HFFc6 (cell line): Measurements from ENCODE around the gene GAS7. TPM values are rescaled to one million over a fixed set of nuclear protein-coding genes. Genes with fewer than 3 reads are reported as not detected.

ENCODE experiments used
- DNase-seq: peaks from one replicate; pipeline ENCODE4 v3.0.0-alpha.2; 2018
- H3K27ac Mint-ChIP-seq: 2 replicates; pipeline ENCODE4 v1.8.0; 2020; ENCODE audit warnings: mild to moderate bottlenecking, mixed read lengths
- H3K27me3 Mint-ChIP-seq: 2 replicates; pipeline ENCODE4 v1.8.0; 2021; ENCODE audit warnings: mild to moderate bottlenecking, moderate library complexity, mixed read lengths; ENCODE audit not compliant: insufficient read depth
- H3K36me3 Mint-ChIP-seq: 2 replicates; pipeline ENCODE4 v1.8.0; 2021; ENCODE audit warnings: low read depth, mixed read lengths
- H3K4me1 Mint-ChIP-seq: 2 replicates; pipeline ENCODE4 v1.8.0; 2020; ENCODE audit warnings: low read depth, mixed read lengths
- H3K4me3 Mint-ChIP-seq: 2 replicates; pipeline ENCODE4 v1.8.0; 2020; ENCODE audit warnings: mild to moderate bottlenecking, moderate library complexity, mixed read lengths
- H3K9me3 Mint-ChIP-seq: 2 replicates; pipeline ENCODE4 v1.8.0; 2020; ENCODE audit warnings: mild to moderate bottlenecking, mixed read lengths
- total RNA-seq, 6 experiments: library from RNA; stranded (reverse); fragmentation: NEBNext Ultra II Directional; extraction: Animal tissue kit (Norgen Biotek cat#: 25700); gene quantifications; 2 replicates in 1 of 6; 3 replicates in 5 of 6; pipeline ENCODE4 v1.2.3, GENCODE V29; 2021
- TF ChIP-seq, protein P1 (sequence below): fragments of 200-600 bp; sonication (generic); IDR thresholded peaks from 2 replicates; pipeline ENCODE4 v1.5.0; 2021; ENCODE audit warnings: antibody characterized with exemption, mild to moderate bottlenecking

The GAS7 gene
- total RNA-seq, 6 experiments from 2014 or later: 1.4 to 7.4 (median 3.1) TPM

DNA sequence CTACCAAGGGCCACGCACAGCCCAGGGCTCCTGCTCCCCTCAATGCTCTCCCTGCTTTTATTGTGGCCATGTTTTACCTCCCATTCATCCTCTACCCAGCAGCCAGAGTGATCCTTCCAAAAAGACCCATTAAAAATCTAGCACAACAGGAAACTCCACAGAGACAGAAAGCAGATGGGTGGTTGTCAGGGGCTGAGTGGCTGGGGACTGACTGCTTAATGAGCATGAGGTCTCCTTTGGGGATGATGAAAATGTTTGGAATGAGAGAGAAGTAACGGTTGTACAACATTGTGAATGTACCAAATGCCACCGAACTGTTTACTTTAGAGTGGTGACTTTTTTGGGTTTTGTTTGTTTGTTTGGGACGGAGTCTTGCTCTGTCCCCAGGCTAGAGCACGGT, 107.4 kb downstream of the GAS7 start:
- H3K4me3 Mint-ChIP-seq: no peak overlapping the region
- peak; percentile 28 for DNase-seq
- H3K27ac Mint-ChIP-seq: peak overlapping the region; percentile 46
- peaks cover 16% of the 10 kb centered on the region for H3K27me3 Mint-ChIP-seq
- H3K36me3 Mint-ChIP-seq: peaks cover 10% of the 10 kb centered on the region; the same call in 1 of the 2 replicates
- peaks cover 12% of the 10 kb centered on the region; the same call in 1 of the 2 replicates for H3K9me3 Mint-ChIP-seq
- TF ChIP-seq, protein P1, sequence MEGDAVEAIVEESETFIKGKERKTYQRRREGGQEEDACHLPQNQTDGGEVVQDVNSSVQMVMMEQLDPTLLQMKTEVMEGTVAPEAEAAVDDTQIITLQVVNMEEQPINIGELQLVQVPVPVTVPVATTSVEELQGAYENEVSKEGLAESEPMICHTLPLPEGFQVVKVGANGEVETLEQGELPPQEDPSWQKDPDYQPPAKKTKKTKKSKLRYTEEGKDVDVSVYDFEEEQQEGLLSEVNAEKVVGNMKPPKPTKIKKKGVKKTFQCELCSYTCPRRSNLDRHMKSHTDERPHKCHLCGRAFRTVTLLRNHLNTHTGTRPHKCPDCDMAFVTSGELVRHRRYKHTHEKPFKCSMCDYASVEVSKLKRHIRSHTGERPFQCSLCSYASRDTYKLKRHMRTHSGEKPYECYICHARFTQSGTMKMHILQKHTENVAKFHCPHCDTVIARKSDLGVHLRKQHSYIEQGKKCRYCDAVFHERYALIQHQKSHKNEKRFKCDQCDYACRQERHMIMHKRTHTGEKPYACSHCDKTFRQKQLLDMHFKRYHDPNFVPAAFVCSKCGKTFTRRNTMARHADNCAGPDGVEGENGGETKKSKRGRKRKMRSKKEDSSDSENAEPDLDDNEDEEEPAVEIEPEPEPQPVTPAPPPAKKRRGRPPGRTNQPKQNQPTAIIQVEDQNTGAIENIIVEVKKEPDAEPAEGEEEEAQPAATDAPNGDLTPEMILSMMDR: no peak
- H3K4me1 Mint-ChIP-seq: peaks cover 26% of the 10 kb centered on the region

DNA sequence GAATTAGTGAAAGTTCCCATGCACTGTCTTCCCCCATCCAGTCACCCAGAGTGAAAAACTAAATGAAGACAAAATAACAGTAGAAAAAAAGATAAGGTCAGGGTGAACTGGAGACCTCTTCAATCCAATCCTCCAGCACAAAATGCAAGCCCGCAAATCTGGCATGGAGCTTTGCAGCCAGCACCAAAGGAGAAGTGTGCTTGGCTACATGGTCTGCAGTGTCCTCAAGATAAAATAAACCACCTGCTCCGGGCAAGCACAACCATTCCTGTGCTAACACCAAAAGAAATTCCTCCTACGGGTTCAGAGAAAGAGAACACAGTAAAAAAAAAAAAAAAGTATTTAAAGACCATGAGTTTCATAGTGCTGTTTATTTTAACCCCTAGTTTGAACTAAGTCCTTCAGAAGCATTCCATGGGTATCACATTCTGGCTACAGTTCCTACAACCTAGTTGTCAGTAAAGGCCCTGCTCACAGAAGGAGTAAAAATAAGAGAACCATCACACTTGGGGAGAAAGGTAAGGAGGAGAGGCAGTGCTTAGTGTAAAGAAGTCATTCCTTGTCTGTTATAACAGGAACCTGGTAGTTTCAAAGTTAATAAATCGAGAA, 109.1 kb downstream of the GAS7 start:
- Mint-ChIP-seq H3K4me1 (peaks cover 21% of the 10 kb centered on the region), H3K4me3 (no peak overlapping the region), H3K36me3 (peaks cover 10% of the 10 kb centered on the region; the same call in 1 of the 2 replicates), H3K9me3 (peaks cover 12% of the 10 kb centered on the region; the same call in 1 of the 2 replicates), H3K27me3 (peaks cover 10% of the 10 kb centered on the region), H3K27ac (no peak overlapping the region)
- TF ChIP-seq, protein P1: no peak
- DNase-seq: no peak

DNA sequence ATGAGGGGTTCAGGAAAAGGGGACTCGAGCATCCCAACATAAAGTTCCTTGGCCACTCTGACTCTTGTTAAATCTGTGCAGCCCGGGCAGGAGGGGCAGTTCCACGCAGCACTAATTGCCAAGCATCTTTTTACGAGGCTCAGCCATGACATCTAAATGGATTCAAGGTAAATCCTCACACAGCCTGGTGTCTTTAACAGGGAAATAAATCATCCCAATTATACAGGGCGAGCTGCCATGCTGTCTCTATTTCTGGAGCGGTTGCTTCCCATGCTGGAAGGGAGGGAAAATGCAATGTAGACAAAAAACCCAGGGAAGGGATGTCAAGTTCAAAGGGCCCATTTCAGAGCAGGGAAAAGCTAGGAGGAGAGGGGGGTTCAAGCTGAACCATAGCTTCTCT, 110.0 kb downstream of the GAS7 start:
- Mint-ChIP-seq H3K27me3 (peaks cover 10% of the 10 kb centered on the region), H3K27ac (no peak overlapping the region), H3K4me3 (no peak overlapping the region), H3K36me3 (peaks cover 10% of the 10 kb centered on the region; the same call in 1 of the 2 replicates), H3K9me3 (peaks cover 14% of the 10 kb centered on the region; the same call in 1 of the 2 replicates), H3K4me1 (peaks cover 21% of the 10 kb centered on the region)
- DNase-seq: no peak
- TF ChIP-seq, protein P1: no peak

DNA sequence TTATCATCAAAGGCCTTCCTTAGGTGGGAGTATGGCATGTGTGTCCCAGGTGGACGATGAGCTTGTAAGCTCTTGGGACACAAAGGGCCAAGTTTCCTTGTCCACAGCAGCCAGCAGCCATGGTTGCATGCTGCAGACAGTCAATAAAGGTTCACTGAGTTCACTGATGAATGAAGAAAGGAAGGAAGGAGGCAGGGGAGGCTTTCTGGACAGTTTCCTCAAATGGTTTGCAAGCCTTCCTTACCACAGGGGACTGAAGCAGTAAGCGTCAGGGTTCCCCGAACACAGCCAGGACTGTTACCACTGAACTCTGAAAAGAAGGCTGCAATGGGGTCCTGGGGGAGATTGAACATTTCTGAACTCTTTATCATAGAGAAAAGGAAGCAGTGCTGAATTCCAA, 111.1 kb downstream of the GAS7 start:
- DNase-seq: no peak
- peaks cover 4% of the 10 kb centered on the region; the same call in 1 of the 2 replicates for H3K36me3 Mint-ChIP-seq
- TF ChIP-seq, protein P1: no peak
- peaks cover 12% of the 10 kb centered on the region for H3K27me3 Mint-ChIP-seq
- H3K4me3 Mint-ChIP-seq: no peak overlapping the region
- no peak overlapping the region for H3K27ac Mint-ChIP-seq
- peaks cover 10% of the 10 kb centered on the region; the same call in 1 of the 2 replicates for H3K9me3 Mint-ChIP-seq
- peaks cover 26% of the 10 kb centered on the region for H3K4me1 Mint-ChIP-seq

DNA sequence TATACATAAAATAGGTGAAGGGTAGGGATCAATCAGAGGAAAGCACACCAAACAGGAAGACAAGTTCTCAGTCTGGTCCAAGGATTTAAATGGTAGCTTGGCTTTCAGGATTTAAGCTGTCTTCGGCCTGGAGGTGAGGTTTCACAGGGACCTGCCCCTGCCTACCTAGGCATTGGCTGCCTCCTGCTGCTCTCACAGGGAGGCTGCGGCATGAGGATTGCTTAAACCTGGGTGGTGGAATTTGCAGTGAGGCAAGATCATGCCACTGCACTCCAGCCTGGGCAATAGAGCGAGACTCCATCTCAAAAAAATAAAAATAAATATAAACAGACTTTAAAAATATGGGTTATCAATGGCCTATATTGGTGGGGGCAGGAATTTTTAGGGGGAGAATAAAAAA, 114.5 kb downstream of the GAS7 start:
- TF ChIP-seq, protein P1: no peak
- Mint-ChIP-seq H3K4me3 (no peak overlapping the region), H3K27ac (no peak overlapping the region), H3K27me3 (peaks cover 3% of the 10 kb centered on the region), H3K36me3 (no peaks in the 10 kb centered on the region), H3K9me3 (peaks cover 5% of the 10 kb centered on the region; the same call in 1 of the 2 replicates), H3K4me1 (peaks cover 19% of the 10 kb centered on the region)
- no peak for DNase-seq
